Gastroesophageal sphincter (tissue), 3 donors: Measurements from ENCODE around the gene TMEM178B.

Experiments used
- CTCF ChIP-seq, 4 experiments: fragments of 200-600 bp in 2 of 4; fragments of 450-650 bp in 2 of 4; sonication (generic) in 1 of 4; IDR thresholded peaks; one replicate each; pipeline ENCODE4 v1.5.1; 2017 to 2019; ENCODE audit warnings: antibody characterized with exemption in 4 of 4, mild to moderate bottlenecking in 2 of 4, moderate library complexity in 2 of 4
- POLR2A ChIP-seq, 2 donors: fragments of 450-650 bp; IDR thresholded peaks; one replicate each; pipeline ENCODE4 v1.6.1; 2017; ENCODE audit warnings: antibody characterized with exemption in 2 of 2, mild to moderate bottlenecking in 2 of 2, moderate library complexity in 1 of 2
- POLR2AphosphoS5 ChIP-seq: sonication (generic); formaldehyde crosslinking; IDR thresholded peaks from one replicate; pipeline ENCODE4 v1.6.1; 2017; ENCODE audit warnings: antibody characterized with exemption

GRCh38 chr7:141313896-141314295, 240.0 kb downstream of the TMEM178B start:
- TF ChIP-seq CTCF (IDR thresholded peaks at IDR 0.05) (no peak), POLR2A (IDR thresholded peaks at IDR 0.05) (no peak), POLR2AphosphoS5 (no peak)
